ENCODE measurements around the gene MGAT4A. TPM values are rescaled to one million over a fixed set of nuclear protein-coding genes. Genes with fewer than 3 reads are reported as not detected.
A peak's percentile ranks its signal among the peaks of the same experiment; 100 is the strongest.

Gene MGAT4A
- total and polyA plus RNA-seq, 2 experiments from 2014 or later, result 4.1 to 5.8 TPM

DNA sequence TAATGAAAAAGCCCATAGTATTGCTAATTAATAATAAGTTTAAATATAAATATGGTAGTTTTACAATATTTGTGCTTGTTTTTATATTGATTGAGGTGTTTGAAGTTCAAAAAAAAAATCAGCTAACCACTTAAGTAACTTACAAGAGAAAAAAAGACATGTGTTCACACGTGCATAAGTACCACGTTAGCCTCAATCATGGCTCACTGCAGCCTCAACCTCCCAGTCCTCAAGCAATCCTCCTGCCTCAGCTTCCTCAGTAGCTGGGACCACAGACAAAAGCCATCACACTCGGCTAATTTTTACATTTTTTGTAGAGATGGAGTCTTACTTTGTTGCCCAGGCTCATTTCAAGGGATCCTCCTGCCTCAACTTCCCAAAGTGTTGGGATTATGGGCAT is 19.4 kb downstream of the MGAT4A start:
- Histone ChIP-seq H3K4me3 (no peak overlapping the region), H3K27ac (no peak overlapping the region), H3K36me3 (no peaks in the 10 kb centered on the region), H3K9me3 (ENCODE audit: low read depth) (no peaks in the 10 kb centered on the region), H3K4me1 (ENCODE audit: low read depth) (no peaks in the 10 kb centered on the region), H3K27me3 (peaks cover 4% of the 10 kb centered on the region)
- DNase-seq (ENCODE audit: low read depth in 1 of 2, low spot score in 1 of 2), result no peak
- TF ChIP-seq, protein P1, sequence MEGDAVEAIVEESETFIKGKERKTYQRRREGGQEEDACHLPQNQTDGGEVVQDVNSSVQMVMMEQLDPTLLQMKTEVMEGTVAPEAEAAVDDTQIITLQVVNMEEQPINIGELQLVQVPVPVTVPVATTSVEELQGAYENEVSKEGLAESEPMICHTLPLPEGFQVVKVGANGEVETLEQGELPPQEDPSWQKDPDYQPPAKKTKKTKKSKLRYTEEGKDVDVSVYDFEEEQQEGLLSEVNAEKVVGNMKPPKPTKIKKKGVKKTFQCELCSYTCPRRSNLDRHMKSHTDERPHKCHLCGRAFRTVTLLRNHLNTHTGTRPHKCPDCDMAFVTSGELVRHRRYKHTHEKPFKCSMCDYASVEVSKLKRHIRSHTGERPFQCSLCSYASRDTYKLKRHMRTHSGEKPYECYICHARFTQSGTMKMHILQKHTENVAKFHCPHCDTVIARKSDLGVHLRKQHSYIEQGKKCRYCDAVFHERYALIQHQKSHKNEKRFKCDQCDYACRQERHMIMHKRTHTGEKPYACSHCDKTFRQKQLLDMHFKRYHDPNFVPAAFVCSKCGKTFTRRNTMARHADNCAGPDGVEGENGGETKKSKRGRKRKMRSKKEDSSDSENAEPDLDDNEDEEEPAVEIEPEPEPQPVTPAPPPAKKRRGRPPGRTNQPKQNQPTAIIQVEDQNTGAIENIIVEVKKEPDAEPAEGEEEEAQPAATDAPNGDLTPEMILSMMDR (IDR thresholded peaks at IDR 0.05; ENCODE audit: low read depth, low read length), result no peak

DNA sequence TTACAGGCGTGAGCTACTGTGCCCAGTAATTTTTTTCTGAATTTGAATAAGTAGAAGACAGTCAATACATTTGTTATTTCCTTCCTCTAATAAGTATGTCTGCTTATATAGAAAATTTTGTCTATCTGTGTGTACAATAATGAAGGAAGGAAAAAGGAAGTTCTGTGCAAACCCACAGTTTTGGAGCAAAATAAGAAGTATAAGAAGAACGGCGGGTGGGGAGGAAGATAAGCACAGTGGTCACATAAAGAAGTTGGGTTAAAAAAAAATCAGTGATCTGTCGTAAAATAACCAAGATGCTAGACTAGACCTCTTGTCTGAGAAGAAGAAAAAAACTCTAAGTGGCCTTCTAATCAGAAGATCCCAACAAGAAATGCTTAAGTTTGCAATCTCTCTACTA is 20.2 kb downstream of the MGAT4A start:
- TF ChIP-seq, protein P1 (IDR thresholded peaks at IDR 0.05; ENCODE audit: low read depth, low read length), result no peak
- no peak overlapping the region for H3K4me3 ChIP-seq
- H3K9me3 ChIP-seq (ENCODE audit: low read depth), result no peaks in the 10 kb centered on the region
- DNase-seq (ENCODE audit: low read depth in 1 of 2, low spot score in 1 of 2), result no peak
- H3K36me3 ChIP-seq, result no peaks in the 10 kb centered on the region
- peaks cover 4% of the 10 kb centered on the region for H3K27me3 ChIP-seq
- H3K27ac ChIP-seq, result no peak overlapping the region
- no peaks in the 10 kb centered on the region for H3K4me1 ChIP-seq (ENCODE audit: low read depth)

DNA sequence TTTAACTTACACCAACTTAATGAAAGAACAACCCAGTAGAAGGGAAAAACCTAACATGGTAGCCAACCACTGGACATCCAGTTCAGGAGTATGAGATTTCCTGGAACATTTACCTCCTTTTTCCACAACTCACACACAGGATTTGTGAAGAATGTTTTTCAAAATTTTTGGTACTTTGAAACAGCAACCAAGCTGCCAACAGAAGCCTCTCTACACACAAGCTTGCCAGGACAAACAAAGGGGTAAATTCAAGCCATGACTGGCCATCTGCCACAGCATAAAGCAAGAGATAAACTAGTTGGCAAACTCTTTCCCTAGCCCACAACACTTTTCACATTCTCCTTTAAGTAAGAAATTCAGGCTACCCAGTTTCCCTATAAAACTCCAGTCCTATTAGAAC is 21.4 kb downstream of the MGAT4A start:
- Histone ChIP-seq H3K27me3 (peaks cover 4% of the 10 kb centered on the region), H3K36me3 (no peaks in the 10 kb centered on the region), H3K4me1 (ENCODE audit: low read depth) (no peaks in the 10 kb centered on the region), H3K9me3 (ENCODE audit: low read depth) (no peaks in the 10 kb centered on the region), H3K4me3 (no peak overlapping the region), H3K27ac (no peak overlapping the region)
- TF ChIP-seq, protein P1 (IDR thresholded peaks at IDR 0.05; ENCODE audit: low read depth, low read length), result no peak
- DNase-seq (ENCODE audit: low read depth in 1 of 2, low spot score in 1 of 2), result peak in 1 of 2 donors; percentile 22

DNA sequence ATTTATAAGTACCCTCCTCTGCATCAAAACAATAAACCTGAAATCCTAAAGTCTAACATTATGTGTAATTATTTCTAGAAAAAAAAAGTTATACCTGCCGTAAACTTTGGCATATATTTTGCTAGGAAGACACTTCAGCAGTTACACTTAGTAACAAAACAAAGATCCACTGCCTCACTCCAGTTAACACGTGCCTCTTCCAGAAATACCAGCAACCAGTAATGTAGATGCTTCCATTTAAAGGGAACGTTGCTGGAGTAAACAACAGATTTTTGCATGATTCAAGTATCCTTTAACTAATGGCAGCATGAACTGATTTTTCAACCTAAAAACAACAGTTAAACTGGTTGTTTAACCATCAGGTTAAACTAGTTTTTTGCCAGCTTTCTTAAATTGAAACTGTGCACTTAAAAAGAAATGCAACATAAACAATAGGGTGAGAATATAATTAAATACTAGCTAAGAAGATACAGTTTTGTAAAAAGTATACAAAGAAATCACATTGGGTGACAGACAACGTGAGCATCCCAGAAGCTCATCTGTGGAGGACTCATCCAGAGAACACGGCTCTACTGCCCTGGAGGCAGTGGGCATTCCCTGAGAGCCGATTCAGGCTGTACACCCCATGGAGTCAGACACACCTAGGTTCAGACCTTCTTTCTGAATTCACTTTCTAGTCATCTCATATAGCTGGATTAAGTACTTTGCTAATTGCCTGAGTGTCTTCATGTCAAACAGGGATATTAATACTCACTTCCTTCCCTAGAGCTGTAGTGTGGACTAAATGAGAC is 22.3 kb downstream of the MGAT4A start:
- H3K4me3 ChIP-seq, result no peak overlapping the region
- H3K27me3 ChIP-seq, result peaks cover 4% of the 10 kb centered on the region
- peaks cover 4% of the 10 kb centered on the region for H3K4me1 ChIP-seq (ENCODE audit: low read depth)
- no peak overlapping the region for H3K27ac ChIP-seq
- no peaks in the 10 kb centered on the region for H3K9me3 ChIP-seq (ENCODE audit: low read depth)
- H3K36me3 ChIP-seq, result no peaks in the 10 kb centered on the region
- TF ChIP-seq, protein P1 (IDR thresholded peaks at IDR 0.05; ENCODE audit: low read depth, low read length), result no peak
- no peak for DNase-seq (ENCODE audit: low read depth in 1 of 2, low spot score in 1 of 2)

DNA sequence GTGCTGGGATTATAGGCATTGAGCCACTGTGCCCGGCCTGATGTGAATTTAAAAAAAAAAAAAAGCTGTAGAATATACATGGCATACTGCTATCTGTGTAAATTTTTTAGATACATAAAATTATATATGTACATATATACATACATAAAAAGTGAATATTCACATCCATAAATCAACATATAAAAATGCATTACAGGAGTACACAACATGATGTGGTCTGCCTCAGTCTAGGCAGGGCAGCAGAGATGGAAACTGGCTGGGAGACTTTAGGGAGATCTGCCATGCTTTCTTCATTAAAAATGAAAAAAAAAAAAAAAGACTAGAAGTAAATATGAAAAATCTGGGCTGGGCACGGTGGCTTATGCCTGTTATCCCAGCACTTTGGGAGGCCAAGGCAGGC is 24.3 kb downstream of the MGAT4A start:
- Histone ChIP-seq H3K4me1 (ENCODE audit: low read depth) (peaks cover 18% of the 10 kb centered on the region), H3K36me3 (no peaks in the 10 kb centered on the region), H3K27ac (no peak overlapping the region), H3K27me3 (no peaks in the 10 kb centered on the region), H3K9me3 (ENCODE audit: low read depth) (no peaks in the 10 kb centered on the region), H3K4me3 (no peak overlapping the region)
- no peak for DNase-seq (ENCODE audit: low read depth in 1 of 2, low spot score in 1 of 2)
- TF ChIP-seq, protein P1 (IDR thresholded peaks at IDR 0.05; ENCODE audit: low read depth, low read length), result no peak
